Measurements from ENCODE around the gene RXFP4. TPM values are rescaled to one million over a fixed set of nuclear protein-coding genes. Genes with fewer than 3 reads are reported as not detected.
"Not testable (repeated sequence)": the region's sequence is repeated elsewhere in the genome, so short reads cannot be mapped to it uniquely, and the experiment has no call there.

The RXFP4 gene
- total RNA-seq, 4 donors from 2014 or later = not detected

DNA sequence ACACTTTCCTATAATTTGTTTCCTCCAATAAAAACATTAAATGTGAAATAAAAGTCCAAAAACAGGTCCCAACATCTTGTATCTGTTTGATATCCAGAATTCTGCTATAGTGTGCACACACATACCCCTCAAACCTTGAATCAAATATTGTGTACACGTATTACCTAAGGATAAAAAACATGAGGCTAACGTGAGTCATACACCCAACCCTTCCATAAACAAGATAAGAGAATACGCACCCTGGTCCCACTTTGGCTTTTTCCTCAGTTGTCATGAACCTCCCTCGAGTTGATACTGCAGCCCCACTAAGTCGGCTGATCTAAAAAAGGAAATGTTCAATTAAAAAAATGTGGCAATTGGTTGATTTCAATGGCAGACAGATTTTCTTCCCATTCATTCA is 12.4 kb upstream of the RXFP4 start:
- Histone ChIP-seq H3K4me1 (peaks cover 17 to 28% of the 10 kb centered on the region in 2 donors), H3K36me3 (no peaks in the 10 kb centered on the region), H3K27me3 (no peaks in the 10 kb centered on the region), H3K9me3 (no peaks in the 10 kb centered on the region), H3K4me3 (no peak overlapping the region), H3K27ac (no peak overlapping the region)
- TF ChIP-seq POLR2A (IDR thresholded peaks at IDR 0.05) = no peak
- TF ChIP-seq, protein P1, sequence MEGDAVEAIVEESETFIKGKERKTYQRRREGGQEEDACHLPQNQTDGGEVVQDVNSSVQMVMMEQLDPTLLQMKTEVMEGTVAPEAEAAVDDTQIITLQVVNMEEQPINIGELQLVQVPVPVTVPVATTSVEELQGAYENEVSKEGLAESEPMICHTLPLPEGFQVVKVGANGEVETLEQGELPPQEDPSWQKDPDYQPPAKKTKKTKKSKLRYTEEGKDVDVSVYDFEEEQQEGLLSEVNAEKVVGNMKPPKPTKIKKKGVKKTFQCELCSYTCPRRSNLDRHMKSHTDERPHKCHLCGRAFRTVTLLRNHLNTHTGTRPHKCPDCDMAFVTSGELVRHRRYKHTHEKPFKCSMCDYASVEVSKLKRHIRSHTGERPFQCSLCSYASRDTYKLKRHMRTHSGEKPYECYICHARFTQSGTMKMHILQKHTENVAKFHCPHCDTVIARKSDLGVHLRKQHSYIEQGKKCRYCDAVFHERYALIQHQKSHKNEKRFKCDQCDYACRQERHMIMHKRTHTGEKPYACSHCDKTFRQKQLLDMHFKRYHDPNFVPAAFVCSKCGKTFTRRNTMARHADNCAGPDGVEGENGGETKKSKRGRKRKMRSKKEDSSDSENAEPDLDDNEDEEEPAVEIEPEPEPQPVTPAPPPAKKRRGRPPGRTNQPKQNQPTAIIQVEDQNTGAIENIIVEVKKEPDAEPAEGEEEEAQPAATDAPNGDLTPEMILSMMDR (IDR thresholded peaks at IDR 0.05) = no peak
- intact Hi-C loops (cut with DNase I; ENCODE audit: low total_unique reads) = no loop called here
- no peak for DNase-seq

DNA sequence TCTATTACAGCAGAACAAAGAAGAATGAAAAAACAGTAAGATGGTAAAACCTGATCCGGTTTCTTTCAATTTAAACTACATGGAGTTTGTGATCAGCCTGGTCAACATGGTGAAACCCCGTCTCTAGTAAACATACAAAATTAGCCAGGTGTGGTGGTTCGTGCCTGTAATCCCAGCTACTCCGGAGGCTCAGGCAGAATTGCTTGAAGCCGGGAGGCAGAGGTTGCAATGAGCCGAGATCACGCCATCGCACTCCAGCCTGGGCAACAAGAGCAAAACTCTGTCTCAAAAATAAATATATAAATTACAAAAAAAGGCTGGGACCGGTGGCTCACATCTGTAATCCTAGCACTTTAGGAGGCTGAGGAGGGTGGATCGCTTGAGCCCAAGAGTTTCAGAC is 10.7 kb upstream of the RXFP4 start:
- intact Hi-C loops (cut with DNase I; ENCODE audit: low total_unique reads); H3K36me3 ChIP-seq; H3K4me3 ChIP-seq; H3K9me3 ChIP-seq; H3K27ac ChIP-seq; H3K27me3 ChIP-seq; DNase-seq: not testable (repeated sequence)
- peaks cover 17 to 28% of the 10 kb centered on the region in 2 donors for H3K4me1 ChIP-seq

GRCh38 chr1:155931332-155932038 is 10.0 kb upstream of the RXFP4 start:
- no peaks in the 10 kb centered on the region for H3K27me3 ChIP-seq
- no peak for DNase-seq
- no peak overlapping the region for H3K4me3 ChIP-seq
- H3K36me3 ChIP-seq = no peaks in the 10 kb centered on the region
- H3K4me1 ChIP-seq = peaks cover 17 to 28% of the 10 kb centered on the region in 2 donors
- TF ChIP-seq, protein P1 (IDR thresholded peaks at IDR 0.05) = no peak
- no peak for TF ChIP-seq POLR2A (IDR thresholded peaks at IDR 0.05)
- no peak overlapping the region for H3K27ac ChIP-seq
- H3K9me3 ChIP-seq = no peaks in the 10 kb centered on the region
- intact Hi-C loops (cut with DNase I; ENCODE audit: low total_unique reads) = no loop called here

DNA sequence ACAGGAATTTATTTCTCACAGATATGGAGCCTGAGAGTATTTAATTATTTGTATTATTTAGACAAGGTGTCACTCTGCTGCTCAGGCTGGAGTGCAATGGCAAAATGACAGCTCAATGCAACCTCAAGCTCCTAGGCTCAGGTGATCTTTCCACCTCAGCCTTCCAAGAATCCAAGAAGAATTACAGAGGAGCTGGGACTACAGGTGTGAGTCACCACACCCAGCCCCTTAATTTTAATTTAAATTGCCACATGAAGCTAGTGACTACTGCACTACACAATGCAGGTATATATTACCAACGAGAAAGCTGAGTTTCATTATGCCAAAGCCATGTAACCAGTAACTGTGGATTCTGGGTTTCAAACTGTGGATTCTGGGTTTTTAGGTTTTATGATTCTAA is 9.4 kb upstream of the RXFP4 start:
- Histone ChIP-seq H3K36me3 (no peaks in the 10 kb centered on the region), H3K27ac (no peak overlapping the region), H3K4me3 (no peak overlapping the region), H3K9me3 (no peaks in the 10 kb centered on the region), H3K27me3 (no peaks in the 10 kb centered on the region), H3K4me1 (peaks cover 17 to 28% of the 10 kb centered on the region in 2 donors)
- no peak for DNase-seq
- intact Hi-C loops (cut with DNase I; ENCODE audit: low total_unique reads) = no loop called here
- TF ChIP-seq POLR2A (IDR thresholded peaks at IDR 0.05) = no peak
- TF ChIP-seq, protein P1 (IDR thresholded peaks at IDR 0.05) = no peak

GRCh38 chr1:155932487-155932886 is 9.0 kb upstream of the RXFP4 start:
- Histone ChIP-seq H3K4me1 (peaks cover 17 to 28% of the 10 kb centered on the region in 2 donors), H3K4me3 (no peak overlapping the region)

More at GRCh38 chr1:155932487-155932886, 9.0 kb upstream of the RXFP4 start:
- intact Hi-C loops (cut with DNase I; ENCODE audit: low total_unique reads) = no loop called here
- no peaks in the 10 kb centered on the region for H3K9me3 ChIP-seq
- H3K27ac ChIP-seq = peak overlapping the region in 1 of 2 donors; percentile 93
- H3K27me3 ChIP-seq = no peaks in the 10 kb centered on the region
- DNase-seq = no peak
- no peaks in the 10 kb centered on the region for H3K36me3 ChIP-seq
- TF ChIP-seq, protein P1 (IDR thresholded peaks at IDR 0.05) = no peak
- no peak for TF ChIP-seq POLR2A (IDR thresholded peaks at IDR 0.05)
